ENCODE results near the gene CLCN6. TPM values are rescaled to one million over a fixed set of nuclear protein-coding genes. Genes with fewer than 3 reads are reported as not detected.

Gene CLCN6
- total RNA-seq, 4 donors from 2014 or later, result 14.8 to 38.4 (median 16.9) TPM

- no peak for TF ChIP-seq CTCF (IDR thresholded peaks at IDR 0.05)
- TF ChIP-seq POLR2A (IDR thresholded peaks at IDR 0.05), result no peak
- H3K9me3 ChIP-seq, result no peaks in the 10 kb centered on the region
- no peak overlapping the region for H3K4me3 ChIP-seq (replicated peaks in 1 of 3)
- H3K27me3 ChIP-seq, result no peaks in the 10 kb centered on the region
- H3K4me1 ChIP-seq, result no peaks in the 10 kb centered on the region
- H3K36me3 ChIP-seq, result no peaks in the 10 kb centered on the region
- DNase-seq, result no peak
- WGBS, 2 donors, result 88% methylated on average over 10 to 16 of the region's 16 CpGs
- intact Hi-C loops (cut with DNase I), result no loop called here
- no peak overlapping the region for H3K27ac ChIP-seq
Observed at GRCh38 chr1:11767922-11768704, 37.9 kb upstream of the CLCN6 start.

- no peaks in the 10 kb centered on the region for H3K27me3 ChIP-seq
- no peak overlapping the region for H3K4me3 ChIP-seq (replicated peaks in 1 of 3)
- no peaks in the 10 kb centered on the region for H3K36me3 ChIP-seq
- TF ChIP-seq POLR2A (IDR thresholded peaks at IDR 0.05) (no peak), CTCF (IDR thresholded peaks at IDR 0.05) (no peak)
- intact Hi-C loops (cut with DNase I), result no loop called here
- DNase-seq, result no peak
- WGBS, 2 donors, result 61 to 78% methylated on average over 2 to 4 of the region's 4 CpGs
- H3K4me1 ChIP-seq, result no peaks in the 10 kb centered on the region
- H3K27ac ChIP-seq, result no peak overlapping the region
- H3K9me3 ChIP-seq, result no peaks in the 10 kb centered on the region
Observed at GRCh38 chr1:11768821-11769220, 37.2 kb upstream of the CLCN6 start.

GRCh38 chr1:11769274-11769673, 36.7 kb upstream of the CLCN6 start:
- 74 to 93% methylated on average over 4 of the region's 4 CpGs for WGBS, 2 donors
- Histone ChIP-seq H3K9me3 (no peaks in the 10 kb centered on the region), H3K4me3 (replicated peaks in 1 of 3) (no peak overlapping the region), H3K27ac (no peak overlapping the region), H3K4me1 (no peaks in the 10 kb centered on the region), H3K36me3 (no peaks in the 10 kb centered on the region), H3K27me3 (no peaks in the 10 kb centered on the region)
- intact Hi-C loops (cut with DNase I), result no loop called here
- DNase-seq, result no peak
- TF ChIP-seq CTCF (IDR thresholded peaks at IDR 0.05) (no peak), POLR2A (IDR thresholded peaks at IDR 0.05) (no peak)

GRCh38 chr1:11770011-11770410, 36.0 kb upstream of the CLCN6 start:
- TF ChIP-seq POLR2A (IDR thresholded peaks at IDR 0.05) (no peak), CTCF (IDR thresholded peaks at IDR 0.05) (no peak)
- Histone ChIP-seq H3K27me3 (no peaks in the 10 kb centered on the region), H3K27ac (no peak overlapping the region), H3K9me3 (no peaks in the 10 kb centered on the region), H3K4me1 (no peaks in the 10 kb centered on the region), H3K36me3 (no peaks in the 10 kb centered on the region), H3K4me3 (replicated peaks in 1 of 3) (no peak overlapping the region)
- intact Hi-C loops (cut with DNase I), result no loop called here
- no peak for DNase-seq

GRCh38 chr1:11771481-11772043, 34.4 kb upstream of the CLCN6 start:
- H3K4me1 ChIP-seq, result no peaks in the 10 kb centered on the region
- H3K9me3 ChIP-seq, result no peaks in the 10 kb centered on the region
- H3K27me3 ChIP-seq, result no peaks in the 10 kb centered on the region
- H3K36me3 ChIP-seq, result no peaks in the 10 kb centered on the region
- H3K27ac ChIP-seq, result no peak overlapping the region
- no peak for DNase-seq
- TF ChIP-seq POLR2A (IDR thresholded peaks at IDR 0.05) (no peak), CTCF (IDR thresholded peaks at IDR 0.05) (no peak)
- intact Hi-C loops (cut with DNase I), result no loop called here
- WGBS, 2 donors, result 71 to 76% methylated on average over 9 to 11 of the region's 11 CpGs
- no peak overlapping the region for H3K4me3 ChIP-seq (replicated peaks in 1 of 3)
